GM21576 (cell line): ENCODE data around the gene DLG5.

Experiments used
- ATAC-seq: cut with Tn5 transposase; IDR thresholded peaks from one replicate; pipeline ENCODE4 v1.9.1; 2021; ENCODE audit warnings: mild to moderate bottlenecking, moderate library complexity; ENCODE audit not compliant: unreplicated experiment

The DLG5 gene

GRCh38 chr10:77926566-77927401, at the start of gene DLG5:
DLG5 (minus strand) TSS chr10:77926755; CDS start chr10:77926520, 235 bp downstream.
- peak; percentile 40 for ATAC-seq

- ATAC-seq, result no peak
These were observed 48.6 kb upstream of the DLG5 start for GRCh38 chr10:77975086-77975666.

GRCh38 chr10:77974396-77975074, 48.0 kb upstream of the DLG5 start:
- no peak for ATAC-seq

- ATAC-seq, result no peak
These were observed 46.7 kb upstream of the DLG5 start for GRCh38 chr10:77973276-77973675.

GRCh38 chr10:77972148-77972547, 45.6 kb upstream of the DLG5 start:
- ATAC-seq, result no peak

GRCh38 chr10:77971804-77972144, 45.2 kb upstream of the DLG5 start:
- ATAC-seq, result no peak

GRCh38 chr10:77970869-77971803, 44.6 kb upstream of the DLG5 start:
- no peak for ATAC-seq

- ATAC-seq, result no peak
These were observed 42.6 kb upstream of the DLG5 start for GRCh38 chr10:77969114-77969513.

GRCh38 chr10:77967611-77968022, 41.1 kb upstream of the DLG5 start:
- ATAC-seq, result no peak

- no peak for ATAC-seq
These were observed 38.7 kb upstream of the DLG5 start for GRCh38 chr10:77965294-77965693.

- no peak for ATAC-seq
These were observed 38.3 kb upstream of the DLG5 start for GRCh38 chr10:77964811-77965210.

- no peak for ATAC-seq
These were observed 37.3 kb upstream of the DLG5 start for GRCh38 chr10:77963901-77964300.

- no peak for ATAC-seq
These were observed 36.0 kb upstream of the DLG5 start for GRCh38 chr10:77962350-77963146.

GRCh38 chr10:77961668-77962067, 35.1 kb upstream of the DLG5 start:
- ATAC-seq, result no peak

- no peak for ATAC-seq
These were observed 34.3 kb upstream of the DLG5 start for GRCh38 chr10:77960829-77961329.

GRCh38 chr10:77959887-77960455, 33.4 kb upstream of the DLG5 start:
- ATAC-seq, result no peak

- ATAC-seq, result no peak
These were observed 32.8 kb upstream of the DLG5 start for GRCh38 chr10:77959384-77959783.

- ATAC-seq, result no peak
These were observed 28.6 kb upstream of the DLG5 start for GRCh38 chr10:77955136-77955535.

GRCh38 chr10:77949167-77949566, 22.6 kb upstream of the DLG5 start:
- ATAC-seq, result no peak

- no peak for ATAC-seq
These were observed 19.5 kb upstream of the DLG5 start for GRCh38 chr10:77946084-77946483.
